Fibroblast of lung (primary cell): ENCODE data around the gene FPR1. TPM values are rescaled to one million over a fixed set of nuclear protein-coding genes. Genes with fewer than 3 reads are reported as not detected.
"Not testable (repeated sequence)": the region's sequence is repeated elsewhere in the genome, so short reads cannot be mapped to it uniquely, and the experiment has no call there.

Experiments used
- DNase-seq, 2 donors: peaks; one replicate each; pipeline versions ENCODE4 v3.0.0 to v3.0.0-alpha.2; 2010; ENCODE audit warnings: low read depth in 2 of 2
- H2AFZ ChIP-seq: 2 replicates; pipeline ENCODE4 v1.5.1; 2012; ENCODE audit warnings: low read length, control low read depth, inconsistent platforms
- H3K27ac ChIP-seq: 2 replicates; pipeline ENCODE4 v1.5.1; 2011; ENCODE audit warnings: low read length, control low read depth; ENCODE audit not compliant: insufficient read depth
- H3K27me3 ChIP-seq: 2 replicates; pipeline ENCODE4 v1.5.1; 2011; ENCODE audit warnings: mild to moderate bottlenecking, low read length; ENCODE audit not compliant: control insufficient read depth, insufficient read depth
- H3K36me3 ChIP-seq: 2 replicates; pipeline ENCODE4 v1.5.1; 2011; ENCODE audit warnings: low read length; ENCODE audit not compliant: control insufficient read depth, insufficient read depth
- H3K4me1 ChIP-seq: 2 replicates; pipeline ENCODE4 v1.5.1; 2011; ENCODE audit warnings: low read length; ENCODE audit not compliant: control insufficient read depth, insufficient read depth; ENCODE audit errors: extremely low read depth
- H3K4me2 ChIP-seq: 2 replicates; pipeline ENCODE4 v1.5.1; 2011; ENCODE audit warnings: low read length, control low read depth; ENCODE audit not compliant: insufficient read depth; ENCODE audit errors: extremely low read depth
- H3K4me3 ChIP-seq, 4 experiments: fragments of 200-600 bp in 1 of 4; sonication (generic) in 1 of 4; replicated peaks in 1 of 4; 2 replicates each; pipeline ENCODE4 v1.5.1; 2011 to 2016; ENCODE audit warnings: low read length in 4 of 4, low read depth in 3 of 4, mild to moderate bottlenecking in 3 of 4, control low read depth in 2 of 4, inconsistent platforms in 1 of 4, mixed read lengths in 1 of 4; ENCODE audit not compliant: insufficient read depth in 1 of 4; ENCODE audit errors: control extremely low read depth in 1 of 4
- H3K79me2 ChIP-seq: 2 replicates; pipeline ENCODE4 v1.5.1; 2012; ENCODE audit warnings: mild to moderate bottlenecking, low read length, inconsistent platforms; ENCODE audit not compliant: control insufficient read depth, insufficient read depth
- H3K9ac ChIP-seq: 2 replicates; pipeline ENCODE4 v1.5.1; 2011; ENCODE audit warnings: mild to moderate bottlenecking, low read length, control low read depth; ENCODE audit not compliant: insufficient read depth
- H3K9me3 ChIP-seq: 2 replicates; pipeline ENCODE4 v1.5.1; 2012; ENCODE audit warnings: low read depth, low read length; ENCODE audit not compliant: control insufficient read depth, insufficient read depth
- H4K20me1 ChIP-seq: 2 replicates; pipeline ENCODE4 v1.5.1; 2011; ENCODE audit warnings: low read length; ENCODE audit not compliant: control insufficient read depth, insufficient read depth; ENCODE audit errors: extremely low read depth
- CTCF ChIP-seq, 2 donors: IDR thresholded peaks in 1 of 2; conservative IDR thresholded peaks in 1 of 2; 1 replicate in 1 of 2; 2 replicates in 1 of 2; pipeline ENCODE4 v1.5.1; 2011 to 2012; ENCODE audit warnings: low read length in 2 of 2, control low read depth in 1 of 2, inconsistent platforms in 1 of 2, low read depth in 1 of 2, mild to moderate bottlenecking in 1 of 2
- EZH2 ChIP-seq: IDR thresholded peaks from 2 replicates; pipeline ENCODE4 v1.5.1; 2012; ENCODE audit warnings: low read length, control low read depth, mild to moderate bottlenecking; ENCODE audit errors: missing control alignments
- polyA plus RNA-seq, 2 donors: library from polyadenylated mRNA; depleted of rRNA in 1 of 2; stranded (reverse) in 1 of 2; unstranded in 1 of 2; fragments of >200 nt; gene quantifications; 2 replicates each; pipeline ENCODE4 v1.2.1, GENCODE V29; 2011 to 2012; ENCODE audit warnings: missing spikeins in 1 of 2
- total RNA-seq: library from RNA; depleted of rRNA; stranded (reverse); fragments of >200 nt; gene quantifications from 2 replicates; pipeline ENCODE4 v1.2.1, GENCODE V29; 2014

The FPR1 gene
- total and polyA plus RNA-seq, 2 donors (not counting 1 experiment from before 2014, with no cell fraction given) = 0.14 TPM; not detected in 1

- TF ChIP-seq EZH2 (no peak), CTCF (conservative IDR thresholded peaks at IDR 0.05 in 1 of 2, IDR thresholded peaks at IDR 0.05 in 1 of 2; ENCODE audit: low read depth in 1 of 2, low read length in 2 of 2) (no peak)
- Histone ChIP-seq H3K79me2 (no peaks in the 10 kb centered on the region), H3K36me3 (no peaks in the 10 kb centered on the region), H3K4me2 (no peak overlapping the region), H3K4me3 (no peak overlapping the region), H3K27me3 (no peaks in the 10 kb centered on the region), H3K27ac (no peak overlapping the region), H3K9ac (no peak overlapping the region), H2AFZ (no peak overlapping the region), H3K9me3 (no peaks in the 10 kb centered on the region), H3K4me1 (no peaks in the 10 kb centered on the region), H4K20me1 (no peaks in the 10 kb centered on the region)
- no peak for DNase-seq
These were observed 28.0 kb upstream of the FPR1 start for GRCh38 chr19:51779703-51780102.

- Histone ChIP-seq H3K36me3 (no peaks in the 10 kb centered on the region), H3K4me3 (no peak overlapping the region), H3K9ac (no peak overlapping the region), H2AFZ (no peak overlapping the region), H3K27me3 (no peaks in the 10 kb centered on the region), H3K4me2 (no peak overlapping the region), H3K4me1 (no peaks in the 10 kb centered on the region), H3K9me3 (no peaks in the 10 kb centered on the region), H3K27ac (no peak overlapping the region), H3K79me2 (no peaks in the 10 kb centered on the region), H4K20me1 (no peaks in the 10 kb centered on the region)
- DNase-seq = no peak
- TF ChIP-seq CTCF (conservative IDR thresholded peaks at IDR 0.05 in 1 of 2, IDR thresholded peaks at IDR 0.05 in 1 of 2; ENCODE audit: low read depth in 1 of 2, low read length in 2 of 2) (no peak), EZH2 (no peak)
These were observed 27.5 kb upstream of the FPR1 start for GRCh38 chr19:51779181-51779580.

- peak overlapping the region; percentile 58 for H2AFZ ChIP-seq
- H3K4me1 ChIP-seq = no peaks in the 10 kb centered on the region
- TF ChIP-seq CTCF (conservative IDR thresholded peaks at IDR 0.05 in 1 of 2, IDR thresholded peaks at IDR 0.05 in 1 of 2; ENCODE audit: low read depth in 1 of 2, low read length in 2 of 2) (peak; percentile 71 to 75), EZH2 (no peak)
- H3K79me2 ChIP-seq = no peaks in the 10 kb centered on the region
- no peaks in the 10 kb centered on the region for H3K9me3 ChIP-seq
- H3K4me2 ChIP-seq = no peak overlapping the region
- H3K27ac ChIP-seq = no peak overlapping the region
- peak; percentile 81 to 90 for DNase-seq
- H3K9ac ChIP-seq = no peak overlapping the region
- H3K27me3 ChIP-seq = no peaks in the 10 kb centered on the region
- H3K36me3 ChIP-seq = no peaks in the 10 kb centered on the region
- H4K20me1 ChIP-seq = no peaks in the 10 kb centered on the region
- H3K4me3 ChIP-seq = no peak overlapping the region
These were observed 26.1 kb upstream of the FPR1 start for GRCh38 chr19:51777570-51778462.

GRCh38 chr19:51776561-51776960, 24.9 kb upstream of the FPR1 start:
- DNase-seq, H3K27me3 ChIP-seq, H3K79me2 ChIP-seq, H3K4me2 ChIP-seq, H3K27ac ChIP-seq, H2AFZ ChIP-seq, H3K9me3 ChIP-seq, H3K4me3 ChIP-seq, H3K9ac ChIP-seq, H3K4me1 ChIP-seq, H3K36me3 ChIP-seq, H4K20me1 ChIP-seq: not testable (repeated sequence)
